Thyroid gland (tissue), 4 donors: ENCODE measurements around the gene SH3RF3. TPM values are rescaled to one million over a fixed set of nuclear protein-coding genes. Genes with fewer than 3 reads are reported as not detected.

Experiments
- DNase-seq, 2 donors: peaks; one replicate each; pipeline ENCODE4 v3.0.0-alpha.2; 2019
- H3K27ac ChIP-seq, 3 donors: fragments of 200-600 bp; sonication (generic); 1 replicate in 2 of 3; 2 replicates in 1 of 3; pipeline ENCODE4 v1.5.1; 2016 to 2019; ENCODE audit warnings: mild to moderate bottlenecking in 1 of 3, moderate library complexity in 1 of 3
- H3K27me3 ChIP-seq: fragments of 200-600 bp; sonication (generic); one replicate; pipeline ENCODE4 v1.5.1; 2019
- H3K36me3 ChIP-seq, 2 donors: fragments of 200-600 bp; sonication (generic); one replicate each; pipeline ENCODE4 v1.5.1; 2016 to 2019
- H3K4me1 ChIP-seq, 2 donors: fragments of 200-600 bp; sonication (generic); one replicate each; pipeline ENCODE4 v1.5.1; 2017 to 2019
- H3K4me3 ChIP-seq, 3 donors: fragments of 200-600 bp; sonication (generic); replicated peaks in 1 of 3; 1 replicate in 2 of 3; 2 replicates in 1 of 3; pipeline ENCODE4 v1.5.1; 2016; ENCODE audit warnings: mild to moderate bottlenecking in 1 of 3
- H3K9me3 ChIP-seq: fragments of 200-600 bp; sonication (generic); one replicate; pipeline ENCODE4 v1.5.1; 2017
- CTCF ChIP-seq, 6 experiments: fragments of 200-600 bp in 3 of 6; fragments of 450-650 bp in 3 of 6; sonication (generic) in 3 of 6; IDR thresholded peaks; one replicate each; pipeline ENCODE4 v1.5.1; 2016 to 2019; ENCODE audit warnings: antibody characterized with exemption in 6 of 6, mild to moderate bottlenecking in 2 of 6, inconsistent platforms in 1 of 6, moderate library complexity in 1 of 6
- POLR2A ChIP-seq, 2 donors: fragments of 450-650 bp; IDR thresholded peaks; one replicate each; pipeline ENCODE4 v1.6.1; 2017; ENCODE audit warnings: antibody characterized with exemption in 2 of 2, mild to moderate bottlenecking in 2 of 2, moderate library complexity in 1 of 2
- WGBS, 2 donors: methylation state at CpG; one replicate each; pipeline ENCODE4 v1.1.5; 2017; 5-methylcytosine and 5-hydroxymethylcytosine counted together
- intact Hi-C: fragments of 100-400 bp; cut with DNase I; formaldehyde crosslinking; loops from one replicate; pipeline ENCODE4 v1.15.1; 2023
- total RNA-seq, 4 donors: library from RNA; depleted of rRNA; stranded (reverse); fragments of >200 nt; gene quantifications; one replicate each; pipeline ENCODE4 v1.2.3, GENCODE V29; 2016

The SH3RF3 gene
- total RNA-seq, 4 donors from 2014 or later: 2.1 to 7.4 (median 2.8) TPM

GRCh38 chr2:109368798-109369197 is 239.8 kb downstream of the SH3RF3 start:
- no peaks in the 10 kb centered on the region for H3K36me3 ChIP-seq
- intact Hi-C loops: no loop called here
- H3K4me1 ChIP-seq: peaks cover 4 to 9% of the 10 kb centered on the region in 2 donors
- no peak for DNase-seq
- WGBS, 2 donors: 83 to 84% methylated on average over 10 of the region's 10 CpGs
- H3K9me3 ChIP-seq: no peaks in the 10 kb centered on the region
- no peaks in the 10 kb centered on the region for H3K27me3 ChIP-seq
- TF ChIP-seq POLR2A (IDR thresholded peaks at IDR 0.05) (no peak), CTCF (IDR thresholded peaks at IDR 0.05) (no peak)
- H3K4me3 ChIP-seq: no peak overlapping the region
- no peak overlapping the region for H3K27ac ChIP-seq

GRCh38 chr2:109369671-109370191 is 240.7 kb downstream of the SH3RF3 start:
- Histone ChIP-seq H3K4me3 (no peak overlapping the region), H3K27me3 (no peaks in the 10 kb centered on the region), H3K4me1 (peaks cover 4 to 9% of the 10 kb centered on the region in 2 donors), H3K36me3 (no peaks in the 10 kb centered on the region), H3K27ac (no peak overlapping the region), H3K9me3 (no peaks in the 10 kb centered on the region)
- 93 to 96% methylated on average over 12 of the region's 12 CpGs for WGBS, 2 donors
- intact Hi-C loops: no loop called here
- no peak for DNase-seq
- TF ChIP-seq POLR2A (IDR thresholded peaks at IDR 0.05) (no peak), CTCF (IDR thresholded peaks at IDR 0.05) (no peak)

GRCh38 chr2:109370399-109371035 is 241.5 kb downstream of the SH3RF3 start:
- WGBS, 2 donors: 93 to 95% methylated on average over 13 of the region's 13 CpGs
- no peaks in the 10 kb centered on the region for H3K27me3 ChIP-seq
- H3K4me3 ChIP-seq: no peak overlapping the region
- H3K4me1 ChIP-seq: peaks cover 4 to 9% of the 10 kb centered on the region in 2 donors
- intact Hi-C loops: no loop called here
- no peak for DNase-seq
- H3K27ac ChIP-seq: no peak overlapping the region
- H3K36me3 ChIP-seq: no peaks in the 10 kb centered on the region
- no peaks in the 10 kb centered on the region for H3K9me3 ChIP-seq
- TF ChIP-seq POLR2A (IDR thresholded peaks at IDR 0.05) (no peak), CTCF (IDR thresholded peaks at IDR 0.05) (no peak)

- WGBS, 2 donors: 91 to 94% methylated on average over 16 to 18 of the region's 18 CpGs
- Histone ChIP-seq H3K4me3 (no peak overlapping the region), H3K27me3 (no peaks in the 10 kb centered on the region), H3K4me1 (peaks cover 4 to 9% of the 10 kb centered on the region in 2 donors), H3K27ac (no peak overlapping the region), H3K9me3 (no peaks in the 10 kb centered on the region), H3K36me3 (no peaks in the 10 kb centered on the region)
- TF ChIP-seq POLR2A (IDR thresholded peaks at IDR 0.05) (no peak), CTCF (IDR thresholded peaks at IDR 0.05) (no peak)
- no peak for DNase-seq
- intact Hi-C loops: no loop called here
Observed at GRCh38 chr2:109371481-109372170, 242.6 kb downstream of the SH3RF3 start.

GRCh38 chr2:109372171-109372568 is 243.2 kb downstream of the SH3RF3 start:
- intact Hi-C loops: no loop called here
- TF ChIP-seq POLR2A (IDR thresholded peaks at IDR 0.05): no peak
- H3K4me3 ChIP-seq: no peak overlapping the region

More at GRCh38 chr2:109372171-109372568, 243.2 kb downstream of the SH3RF3 start:
- no peaks in the 10 kb centered on the region for H3K9me3 ChIP-seq
- H3K27me3 ChIP-seq: no peaks in the 10 kb centered on the region
- no peak overlapping the region for H3K27ac ChIP-seq
- no peaks in the 10 kb centered on the region for H3K36me3 ChIP-seq
- 74 to 88% methylated on average over 3 to 4 of the region's 4 CpGs for WGBS, 2 donors
- no peak for DNase-seq
- peaks cover 4 to 9% of the 10 kb centered on the region in 2 donors for H3K4me1 ChIP-seq
